Skeletal muscle satellite cell (primary cell): ENCODE data around the gene KCNK1.
"Not testable (repeated sequence)": the region's sequence is repeated elsewhere in the genome, so short reads cannot be mapped to it uniquely, and the experiment has no call there.

Experiments
- H3K27me3 ChIP-seq: 2 replicates; pipeline ENCODE4 v1.7.0; 2013; ENCODE audit warnings: low read length; ENCODE audit not compliant: control insufficient read depth, insufficient read depth
- H3K36me3 ChIP-seq: 2 replicates; pipeline ENCODE4 v1.7.0; 2013; ENCODE audit warnings: mild to moderate bottlenecking, control low read depth, low read length; ENCODE audit not compliant: insufficient read depth
- H3K4me1 ChIP-seq: 2 replicates; pipeline ENCODE4 v1.7.0; 2013; ENCODE audit warnings: low read length; ENCODE audit not compliant: control insufficient read depth, insufficient read depth
- H3K4me2 ChIP-seq: 2 replicates; pipeline ENCODE4 v1.7.0; 2013; ENCODE audit warnings: mild to moderate bottlenecking, low read length
- H3K4me3 ChIP-seq: 2 replicates; pipeline ENCODE4 v1.7.0; 2013; ENCODE audit warnings: low read length
- H3K9ac ChIP-seq: 2 replicates; pipeline ENCODE4 v1.7.0; 2013; ENCODE audit warnings: mild to moderate bottlenecking, low read depth, low read length, moderate library complexity
- H3K9me3 ChIP-seq: replicated peaks from 2 replicates; pipeline ENCODE4 v1.7.0; 2013; ENCODE audit warnings: mild to moderate bottlenecking, control low read depth, low read length

Gene KCNK1

DNA sequence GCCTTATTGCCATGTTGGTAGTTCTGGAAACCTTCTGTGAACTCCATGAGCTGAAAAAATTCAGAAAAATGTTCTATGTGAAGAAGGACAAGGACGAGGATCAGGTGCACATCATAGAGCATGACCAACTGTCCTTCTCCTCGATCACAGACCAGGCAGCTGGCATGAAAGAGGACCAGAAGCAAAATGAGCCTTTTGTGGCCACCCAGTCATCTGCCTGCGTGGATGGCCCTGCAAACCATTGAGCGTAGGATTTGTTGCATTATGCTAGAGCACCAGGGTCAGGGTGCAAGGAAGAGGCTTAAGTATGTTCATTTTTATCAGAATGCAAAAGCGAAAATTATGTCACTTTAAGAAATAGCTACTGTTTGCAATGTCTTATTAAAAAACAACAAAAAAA is 57.4 kb downstream of the KCNK1 start:
- no peak overlapping the region for H3K9ac ChIP-seq
- H3K27me3 ChIP-seq = no peaks in the 10 kb centered on the region
- no peak overlapping the region for H3K4me3 ChIP-seq

GRCh38 chr1:233672732-233673131 is 58.8 kb downstream of the KCNK1 start:
- H3K36me3 ChIP-seq = no peaks in the 10 kb centered on the region

More for the DNA sequence above, 57.4 kb downstream of the KCNK1 start:
- H3K4me2 ChIP-seq = no peak overlapping the region
- no peaks in the 10 kb centered on the region for H3K9me3 ChIP-seq
- H3K4me1 ChIP-seq = no peaks in the 10 kb centered on the region
- no peaks in the 10 kb centered on the region for H3K36me3 ChIP-seq

DNA sequence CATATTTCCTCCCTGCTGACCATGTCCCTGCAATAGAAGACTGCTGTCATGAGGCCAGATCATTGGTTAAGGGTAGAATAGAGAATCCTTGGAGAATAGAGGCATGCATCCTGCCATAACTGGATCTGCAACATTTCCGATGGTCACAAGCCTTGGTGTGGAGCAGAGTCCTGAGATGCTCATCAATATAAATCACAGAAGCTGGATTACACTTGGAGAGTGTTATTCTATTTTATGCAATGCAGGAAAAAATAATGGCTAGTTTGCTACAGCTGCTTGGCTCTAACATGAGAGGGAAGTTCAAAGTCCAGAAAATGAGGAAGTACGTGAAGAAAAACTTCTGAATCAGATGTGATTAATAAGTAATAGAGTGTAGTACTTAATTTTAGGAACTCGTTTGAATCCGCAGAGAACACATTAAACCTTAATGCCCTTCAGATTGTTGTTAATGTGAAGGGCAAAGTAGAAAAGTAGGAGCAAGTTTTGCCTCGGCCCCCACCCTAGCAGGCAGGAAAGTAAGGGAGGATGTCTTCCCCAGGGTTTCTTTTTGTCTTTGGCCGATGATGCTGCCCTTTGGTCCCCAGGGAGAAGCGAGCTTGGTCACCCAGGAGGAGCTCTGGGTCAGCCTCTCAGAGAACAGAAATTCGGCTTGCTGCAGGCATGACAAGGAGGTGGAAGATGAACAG is 59.5 kb downstream of the KCNK1 start:
- Histone ChIP-seq H3K36me3 (no peaks in the 10 kb centered on the region), H3K4me1 (no peaks in the 10 kb centered on the region), H3K27me3 (no peaks in the 10 kb centered on the region), H3K4me3 (no peak overlapping the region), H3K9me3 (no peaks in the 10 kb centered on the region), H3K9ac (no peak overlapping the region), H3K4me2 (no peak overlapping the region)

More at GRCh38 chr1:233672732-233673131, 58.8 kb downstream of the KCNK1 start:
- Histone ChIP-seq H3K4me3 (no peak overlapping the region), H3K27me3 (no peaks in the 10 kb centered on the region), H3K4me2 (no peak overlapping the region), H3K9ac (no peak overlapping the region), H3K9me3 (no peaks in the 10 kb centered on the region), H3K4me1 (no peaks in the 10 kb centered on the region)

DNA sequence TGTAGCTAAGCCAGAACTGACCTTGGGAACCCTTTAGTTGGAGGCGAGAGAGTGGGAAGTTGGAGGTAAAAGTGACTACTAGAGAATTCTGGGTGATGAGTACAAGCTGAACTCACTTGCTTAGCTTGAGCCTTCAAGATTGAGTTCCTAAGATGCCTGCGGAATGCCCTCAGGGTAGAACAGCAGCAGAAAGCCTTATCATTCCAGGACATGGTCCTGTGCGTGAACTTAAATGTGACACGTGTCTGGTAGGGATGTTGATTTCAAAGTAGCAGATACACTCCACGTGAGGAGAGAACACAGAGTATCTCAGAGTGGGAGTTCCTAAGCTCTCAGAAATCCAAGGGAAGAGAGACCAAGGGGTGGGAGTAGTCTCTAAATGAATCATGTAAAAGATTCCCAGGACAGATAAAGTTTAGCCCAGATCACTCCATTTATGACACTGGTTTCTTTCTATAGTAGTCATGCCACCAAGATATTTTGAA is 60.1 kb downstream of the KCNK1 start:
- Histone ChIP-seq H3K27me3 (no peaks in the 10 kb centered on the region), H3K36me3 (no peaks in the 10 kb centered on the region), H3K9me3 (no peaks in the 10 kb centered on the region), H3K4me3 (no peak overlapping the region), H3K4me1 (no peaks in the 10 kb centered on the region), H3K9ac (no peak overlapping the region), H3K4me2 (no peak overlapping the region)

DNA sequence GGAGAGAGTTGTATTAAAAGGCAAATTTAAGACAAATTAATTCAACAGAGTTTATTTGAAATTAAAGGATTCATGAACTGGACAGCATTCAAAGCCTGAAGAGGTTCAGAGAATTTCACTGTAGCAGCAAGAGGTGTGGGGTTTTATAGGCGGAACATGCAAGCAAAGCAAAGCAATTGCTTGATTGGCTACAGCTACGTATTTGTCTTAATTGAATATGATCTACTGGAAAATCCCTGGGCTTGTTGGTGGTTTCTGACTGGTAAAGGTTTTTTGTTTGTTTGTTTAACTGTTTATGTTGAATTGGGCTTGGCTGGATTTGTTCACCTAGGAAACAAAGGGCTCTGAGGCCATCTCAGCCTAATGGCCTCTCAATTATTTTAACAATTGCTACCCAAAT is 61.5 kb downstream of the KCNK1 start:
- Histone ChIP-seq H3K9me3 (no peaks in the 10 kb centered on the region), H3K9ac (no peak overlapping the region), H3K4me3 (no peak overlapping the region), H3K4me2 (no peak overlapping the region), H3K36me3 (no peaks in the 10 kb centered on the region), H3K27me3 (no peaks in the 10 kb centered on the region), H3K4me1 (no peaks in the 10 kb centered on the region)

GRCh38 chr1:233675893-233676292 is 62.0 kb downstream of the KCNK1 start:
- no peaks in the 10 kb centered on the region for H3K27me3 ChIP-seq
- no peaks in the 10 kb centered on the region for H3K36me3 ChIP-seq
- H3K9me3 ChIP-seq = no peaks in the 10 kb centered on the region
- H3K4me1 ChIP-seq = no peaks in the 10 kb centered on the region
- no peak overlapping the region for H3K9ac ChIP-seq
- no peak overlapping the region for H3K4me2 ChIP-seq
- H3K4me3 ChIP-seq = no peak overlapping the region

- H3K9ac ChIP-seq = no peak overlapping the region
- H3K4me3 ChIP-seq = no peak overlapping the region
- H3K4me2 ChIP-seq = no peak overlapping the region
- no peaks in the 10 kb centered on the region for H3K27me3 ChIP-seq
- H3K9me3 ChIP-seq = no peaks in the 10 kb centered on the region
- H3K4me1 ChIP-seq = no peaks in the 10 kb centered on the region
- no peaks in the 10 kb centered on the region for H3K36me3 ChIP-seq
These were observed 63.9 kb downstream of the KCNK1 start for GRCh38 chr1:233677690-233678354.

DNA sequence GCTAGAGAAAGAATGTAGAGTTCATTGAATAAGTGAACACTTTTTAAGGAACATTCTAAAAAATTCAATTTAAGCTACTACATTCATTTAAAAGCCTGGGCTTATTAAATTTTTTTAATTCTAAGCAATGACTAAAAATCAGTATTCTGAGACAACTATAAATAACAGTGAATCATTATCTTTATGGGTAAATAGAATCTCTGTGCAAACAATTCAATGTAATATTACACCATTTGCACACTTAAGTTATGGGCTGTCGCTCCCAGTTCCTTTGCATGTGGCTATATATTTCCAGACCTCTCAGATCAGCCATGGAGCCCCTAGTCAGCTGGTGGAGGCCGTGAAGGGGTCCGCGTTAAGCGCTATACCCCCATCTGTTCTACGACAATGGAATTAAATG is 65.1 kb downstream of the KCNK1 start:
- H3K4me3 ChIP-seq = no peak overlapping the region
- H3K4me2 ChIP-seq = no peak overlapping the region
- H3K9ac ChIP-seq = no peak overlapping the region
- H3K9me3 ChIP-seq = no peaks in the 10 kb centered on the region
- no peaks in the 10 kb centered on the region for H3K36me3 ChIP-seq
- H3K4me1 ChIP-seq = no peaks in the 10 kb centered on the region
- no peaks in the 10 kb centered on the region for H3K27me3 ChIP-seq

GRCh38 chr1:233679591-233680373 is 65.9 kb downstream of the KCNK1 start:
- no peaks in the 10 kb centered on the region for H3K4me1 ChIP-seq
- no peaks in the 10 kb centered on the region for H3K27me3 ChIP-seq
- no peak overlapping the region for H3K4me2 ChIP-seq
- H3K4me3 ChIP-seq = no peak overlapping the region
- H3K9ac ChIP-seq = no peak overlapping the region
- H3K36me3 ChIP-seq = no peaks in the 10 kb centered on the region
- no peaks in the 10 kb centered on the region for H3K9me3 ChIP-seq

GRCh38 chr1:233681285-233681684 is 67.4 kb downstream of the KCNK1 start:
- no peak overlapping the region for H3K4me2 ChIP-seq
- no peaks in the 10 kb centered on the region for H3K4me1 ChIP-seq
- H3K36me3 ChIP-seq = no peaks in the 10 kb centered on the region
- H3K4me3 ChIP-seq = no peak overlapping the region
- no peak overlapping the region for H3K9ac ChIP-seq
- no peaks in the 10 kb centered on the region for H3K9me3 ChIP-seq
- H3K27me3 ChIP-seq = no peaks in the 10 kb centered on the region

GRCh38 chr1:233686653-233687052 is 72.7 kb downstream of the KCNK1 start:
- not testable (repeated sequence) for H3K9ac ChIP-seq, H3K27me3 ChIP-seq, H3K4me3 ChIP-seq, H3K4me1 ChIP-seq, H3K4me2 ChIP-seq, H3K9me3 ChIP-seq, H3K36me3 ChIP-seq
